Measurements from ENCODE around the gene CYFIP2. TPM values are rescaled to one million over a fixed set of nuclear protein-coding genes. Genes with fewer than 3 reads are reported as not detected.

Gene CYFIP2
- total RNA-seq, 4 donors from 2014 or later: 11.3 to 51.5 (median 13.6) TPM

GRCh38 chr5:157326440-157327005 lies 60.6 kb downstream of the CYFIP2 start:
- H3K9me3 ChIP-seq: no peaks in the 10 kb centered on the region
- H3K27me3 ChIP-seq: no peaks in the 10 kb centered on the region
- no peak overlapping the region for H3K4me3 ChIP-seq
- no peaks in the 10 kb centered on the region for H3K4me1 ChIP-seq
- no peak overlapping the region for H3K27ac ChIP-seq
- DNase-seq: no peak
- intact Hi-C loops (cut with DNase I; ENCODE audit: low total_unique reads): loop anchor here (5.0 kb wide), 1 partner anchor 151 kb away; no protein-coding TSS in a partner anchor
- H3K36me3 ChIP-seq: no peaks in the 10 kb centered on the region
- no peak for TF ChIP-seq POLR2A (IDR thresholded peaks at IDR 0.05)
- TF ChIP-seq CTCF (IDR thresholded peaks at IDR 0.05): no peak

GRCh38 chr5:157327771-157328170 lies 61.8 kb downstream of the CYFIP2 start:
- H3K36me3 ChIP-seq: no peaks in the 10 kb centered on the region
- no peaks in the 10 kb centered on the region for H3K27me3 ChIP-seq
- H3K27ac ChIP-seq: no peak overlapping the region
- no peak for TF ChIP-seq CTCF (IDR thresholded peaks at IDR 0.05)
- no peak for TF ChIP-seq POLR2A (IDR thresholded peaks at IDR 0.05)
- intact Hi-C loops (cut with DNase I; ENCODE audit: low total_unique reads): loop anchor here (5.0 kb wide), 1 partner anchor 150 kb away; no protein-coding TSS in a partner anchor
- no peaks in the 10 kb centered on the region for H3K9me3 ChIP-seq
- H3K4me1 ChIP-seq: no peaks in the 10 kb centered on the region
- no peak overlapping the region for H3K4me3 ChIP-seq
- no peak for DNase-seq

GRCh38 chr5:157328277-157328912 lies 62.5 kb downstream of the CYFIP2 start:
- Histone ChIP-seq H3K4me3 (peak overlapping the region in 1 of 2 donors; percentile 7), H3K36me3 (no peaks in the 10 kb centered on the region), H3K27ac (no peak overlapping the region), H3K27me3 (no peaks in the 10 kb centered on the region), H3K4me1 (no peaks in the 10 kb centered on the region), H3K9me3 (no peaks in the 10 kb centered on the region)
- intact Hi-C loops (cut with DNase I; ENCODE audit: low total_unique reads): loop anchor here (5.0 kb wide), 1 partner anchor 149 kb away; no protein-coding TSS in a partner anchor
- TF ChIP-seq CTCF (IDR thresholded peaks at IDR 0.05): peak; percentile 83 to 88 (median 87)
- TF ChIP-seq POLR2A (IDR thresholded peaks at IDR 0.05): no peak
- DNase-seq: peak; percentile 59 to 66

GRCh38 chr5:157331807-157332206 lies 65.9 kb downstream of the CYFIP2 start:
- Histone ChIP-seq H3K4me3 (no peak overlapping the region), H3K27me3 (no peaks in the 10 kb centered on the region), H3K27ac (no peak overlapping the region), H3K4me1 (no peaks in the 10 kb centered on the region), H3K36me3 (no peaks in the 10 kb centered on the region), H3K9me3 (no peaks in the 10 kb centered on the region)
- intact Hi-C loops (cut with DNase I; ENCODE audit: low total_unique reads): loop anchor here (10.0 kb wide), 1 partner anchor 403 kb away; the partner anchor contains the start of gene THG1L
- DNase-seq: no peak
- TF ChIP-seq POLR2A (IDR thresholded peaks at IDR 0.05) (no peak), CTCF (IDR thresholded peaks at IDR 0.05) (no peak)

Data from uterus (tissue), 4 donors.